SK-N-SH (cell line): Measurements from ENCODE around the gene PCYOX1L. TPM values are rescaled to one million over a fixed set of nuclear protein-coding genes. Genes with fewer than 3 reads are reported as not detected.

ENCODE experiments used
- CTCF ChIA-PET: fragments of 300-600, 350-600 bp; formaldehyde crosslinking; extraction: SDS; loops from one replicate; lab custom pipeline; 2021; lab: Yijun Ruan, JAX
- POLR2A ChIA-PET: fragments of 350-600 bp; sonication (Branson Sonifier 250); formaldehyde crosslinking; extraction: SDS; loops from one replicate; lab custom pipeline; 2020; ENCODE audit warnings: antibody characterized with exemption, inconsistent platforms; lab: Yijun Ruan, JAX
- DNase-seq: peaks from one replicate; pipeline ENCODE4 v3.0.0; 2012
- H2AFZ ChIP-seq: fragments of 200-600 bp; sonication (generic); 2 replicates; pipeline ENCODE4 v1.8.1; 2016; ENCODE audit warnings: antibody characterized with exemption, mild to moderate bottlenecking, low read depth
- H3F3A ChIP-seq: fragments of 200-600 bp; sonication (generic); replicated peaks from 2 replicates; pipeline ENCODE3; 2016; ENCODE audit warnings: antibody characterized with exemption, mild to moderate bottlenecking; ENCODE audit not compliant: insufficient read depth
- H3K27ac ChIP-seq, 2 experiments: fragments of 200-500 bp in 1 of 2; fragments of 200-600 bp in 1 of 2; sonication (Bioruptor generic) in 1 of 2; sonication (generic), shearing (Covaris generic) in 1 of 2; 2 replicates each; pipeline versions ENCODE4 v1.5.1 to v1.6.1; 2014 to 2016; ENCODE audit warnings: low read depth in 2 of 2, inconsistent platforms in 1 of 2, low read length in 1 of 2, mild to moderate bottlenecking in 1 of 2, mixed read lengths in 1 of 2
- H3K27me3 ChIP-seq: fragments of 200-600 bp; sonication (generic), shearing (Covaris generic); 2 replicates; pipeline ENCODE4 v1.6.1; 2016; ENCODE audit warnings: mixed run types; ENCODE audit not compliant: insufficient read depth
- H3K36me3 ChIP-seq, 2 experiments: fragments of 200-500 bp in 1 of 2; fragments of 200-600 bp in 1 of 2; sonication (Bioruptor generic) in 1 of 2; sonication (generic) in 1 of 2; replicated peaks in 1 of 2; 2 replicates each; pipeline versions ENCODE3 to v1.5.1; 2014 to 2016; ENCODE audit warnings: low read length in 1 of 2, mild to moderate bottlenecking in 1 of 2; ENCODE audit not compliant: insufficient read depth in 2 of 2, control insufficient read depth in 1 of 2
- H3K4me1 ChIP-seq, 2 experiments: fragments of 200-500 bp in 1 of 2; fragments of 200-600 bp in 1 of 2; sonication (Bioruptor generic) in 1 of 2; sonication (generic), shearing (Covaris generic) in 1 of 2; 2 replicates each; pipeline versions ENCODE4 v1.5.1 to v1.6.1; 2014 to 2016; ENCODE audit warnings: low read depth in 1 of 2, low read length in 1 of 2, mixed run types in 1 of 2; ENCODE audit not compliant: insufficient read depth in 2 of 2, control insufficient read depth in 1 of 2
- H3K4me2 ChIP-seq: fragments of 200-600 bp; sonication (generic), shearing (Covaris generic); 2 replicates; pipeline ENCODE4 v1.6.1; 2017; ENCODE audit warnings: mixed run types
- H3K4me3 ChIP-seq, 2 experiments: fragments of 200-500 bp in 1 of 2; fragments of 200-600 bp in 1 of 2; sonication (Bioruptor generic) in 1 of 2; sonication (generic), shearing (Covaris generic) in 1 of 2; 2 replicates each; pipeline versions ENCODE4 v1.5.1 to v1.8.1; 2014 to 2016; ENCODE audit warnings: low read depth in 2 of 2, inconsistent platforms in 1 of 2, low read length in 1 of 2, mild to moderate bottlenecking in 1 of 2, mixed read lengths in 1 of 2, moderate library complexity in 1 of 2
- H3K79me2 ChIP-seq: fragments of 200-600 bp; sonication (generic); 2 replicates; pipeline ENCODE4 v1.8.1; 2017; ENCODE audit warnings: mild to moderate bottlenecking; ENCODE audit not compliant: insufficient read depth
- H3K9ac ChIP-seq: fragments of 200-600 bp; sonication (generic); 2 replicates; pipeline ENCODE4 v1.6.1; 2017; ENCODE audit warnings: mixed run types
- H3K9me2 ChIP-seq: fragments of 200-600 bp; sonication (generic); 2 replicates; pipeline ENCODE4 v1.6.1; 2017; ENCODE audit warnings: mixed run types
- H3K9me3 ChIP-seq: fragments of 200-600 bp; sonication (generic); 2 replicates; pipeline ENCODE4 v1.6.1; 2017; ENCODE audit warnings: mixed run types, mild to moderate bottlenecking, moderate library complexity
- H4K20me1 ChIP-seq: fragments of 200-600 bp; sonication (generic); 2 replicates; pipeline ENCODE4 v1.6.1; 2017; ENCODE audit warnings: mild to moderate bottlenecking, mixed run types; ENCODE audit not compliant: insufficient read depth
- CHD2 ChIP-seq: fragments of 150-350 bp; IDR thresholded peaks from 2 replicates; pipeline ENCODE4 v1.6.1; 2018; ENCODE audit warnings: low read length; ENCODE audit not compliant: partially characterized antibody
- ELF1 ChIP-seq: IDR thresholded peaks from 2 replicates; pipeline ENCODE4 v1.4.0; 2012
- FOSL2 ChIP-seq: IDR thresholded peaks from 2 replicates; pipeline ENCODE4 v1.4.0; 2012; ENCODE audit warnings: low read depth, mild to moderate bottlenecking, moderate library complexity, borderline replicate concordance
- GATA2 ChIP-seq: sonication (generic); formaldehyde crosslinking; IDR thresholded peaks from 2 replicates; pipeline ENCODE4 v1.5.0; 2020; ENCODE audit warnings: mild to moderate bottlenecking, missing genetic modification reagents
- IRF3 ChIP-seq: fragments of 150-350 bp; IDR thresholded peaks from 2 replicates; pipeline ENCODE4 v1.6.1; 2016; ENCODE audit warnings: mild to moderate bottlenecking, low read depth, low read length
- JUND ChIP-seq: IDR thresholded peaks from 2 replicates; pipeline ENCODE4 v1.4.0; 2012
- MAX ChIP-seq: IDR thresholded peaks from 2 replicates; pipeline ENCODE4 v1.4.0; 2012; ENCODE audit warnings: low read depth
- NFIC ChIP-seq: IDR thresholded peaks from 2 replicates; pipeline ENCODE4 v1.4.0; 2012; ENCODE audit warnings: borderline replicate concordance
- POLR2AphosphoS5 ChIP-seq: IDR thresholded peaks from 2 replicates; pipeline ENCODE4 v1.6.1; 2012; ENCODE audit warnings: low read depth, low read length
- RFX5 ChIP-seq: IDR thresholded peaks from 2 replicates; pipeline ENCODE4 v1.6.1; 2012; ENCODE audit warnings: mild to moderate bottlenecking, improper control_type of control experiment, low read length
- SMC3 ChIP-seq: IDR thresholded peaks from 2 replicates; pipeline ENCODE4 v1.6.1; 2012; ENCODE audit warnings: low read depth, low read length, improper control_type of control experiment
- YY1 ChIP-seq: IDR thresholded peaks from 2 replicates; pipeline ENCODE4 v1.4.0; 2012; ENCODE audit warnings: low read depth, mild to moderate bottlenecking
- WGBS: methylation state at CpG from one replicate; pipeline ENCODE4 v1.1.6; 2017; ENCODE audit warnings: low lambda C conversion rate; 5-methylcytosine and 5-hydroxymethylcytosine counted together
- polyA plus RNA-seq, 3 experiments: library from polyadenylated mRNA; depleted of rRNA; stranded (reverse); fragments of >200 nt; gene quantifications; 2 replicates each; pipeline ENCODE4 v1.2.3, GENCODE V29; 2012
- TF ChIP-seq, protein P1 (sequence below): IDR thresholded peaks from 2 replicates; pipeline ENCODE4 v1.6.1; 2012; ENCODE audit warnings: mild to moderate bottlenecking, low read depth, low read length, moderate library complexity
- TF ChIP-seq, protein P2 (sequence below): fragments of 150-350 bp; IDR thresholded peaks from 2 replicates; pipeline ENCODE4 v1.6.1; 2017; ENCODE audit warnings: antibody characterized with exemption, low read length, low read depth, borderline replicate concordance

Gene PCYOX1L
- polyA plus RNA-seq, 1 of the 3 experiments (the other 2 are of a cell fraction), result 17.5 TPM

GRCh38 chr5:149365418-149365817 lies 7.6 kb downstream of the PCYOX1L start:
- no peak overlapping the region for H3K27ac ChIP-seq
- POLR2A ChIA-PET, result interaction anchor here (0.7 kb wide), 1 partner anchor 55 kb away, joined by 3 read pairs; no protein-coding TSS in a partner anchor
- H3K9me3 ChIP-seq, result no peaks in the 10 kb centered on the region
- WGBS, result 85% methylated on average over 5 of the region's 6 CpGs
- H3K4me2 ChIP-seq, result no peak overlapping the region
- no peaks in the 10 kb centered on the region for H3K36me3 ChIP-seq
- no peak overlapping the region for H3K4me3 ChIP-seq
- no peak for TF ChIP-seq RFX5
- TF ChIP-seq, protein P1, sequence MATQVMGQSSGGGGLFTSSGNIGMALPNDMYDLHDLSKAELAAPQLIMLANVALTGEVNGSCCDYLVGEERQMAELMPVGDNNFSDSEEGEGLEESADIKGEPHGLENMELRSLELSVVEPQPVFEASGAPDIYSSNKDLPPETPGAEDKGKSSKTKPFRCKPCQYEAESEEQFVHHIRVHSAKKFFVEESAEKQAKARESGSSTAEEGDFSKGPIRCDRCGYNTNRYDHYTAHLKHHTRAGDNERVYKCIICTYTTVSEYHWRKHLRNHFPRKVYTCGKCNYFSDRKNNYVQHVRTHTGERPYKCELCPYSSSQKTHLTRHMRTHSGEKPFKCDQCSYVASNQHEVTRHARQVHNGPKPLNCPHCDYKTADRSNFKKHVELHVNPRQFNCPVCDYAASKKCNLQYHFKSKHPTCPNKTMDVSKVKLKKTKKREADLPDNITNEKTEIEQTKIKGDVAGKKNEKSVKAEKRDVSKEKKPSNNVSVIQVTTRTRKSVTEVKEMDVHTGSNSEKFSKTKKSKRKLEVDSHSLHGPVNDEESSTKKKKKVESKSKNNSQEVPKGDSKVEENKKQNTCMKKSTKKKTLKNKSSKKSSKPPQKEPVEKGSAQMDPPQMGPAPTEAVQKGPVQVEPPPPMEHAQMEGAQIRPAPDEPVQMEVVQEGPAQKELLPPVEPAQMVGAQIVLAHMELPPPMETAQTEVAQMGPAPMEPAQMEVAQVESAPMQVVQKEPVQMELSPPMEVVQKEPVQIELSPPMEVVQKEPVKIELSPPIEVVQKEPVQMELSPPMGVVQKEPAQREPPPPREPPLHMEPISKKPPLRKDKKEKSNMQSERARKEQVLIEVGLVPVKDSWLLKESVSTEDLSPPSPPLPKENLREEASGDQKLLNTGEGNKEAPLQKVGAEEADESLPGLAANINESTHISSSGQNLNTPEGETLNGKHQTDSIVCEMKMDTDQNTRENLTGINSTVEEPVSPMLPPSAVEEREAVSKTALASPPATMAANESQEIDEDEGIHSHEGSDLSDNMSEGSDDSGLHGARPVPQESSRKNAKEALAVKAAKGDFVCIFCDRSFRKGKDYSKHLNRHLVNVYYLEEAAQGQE, result no peak
- no peak for TF ChIP-seq YY1
- no peak for TF ChIP-seq POLR2AphosphoS5
- no peak for TF ChIP-seq MAX
- TF ChIP-seq, protein P2, sequence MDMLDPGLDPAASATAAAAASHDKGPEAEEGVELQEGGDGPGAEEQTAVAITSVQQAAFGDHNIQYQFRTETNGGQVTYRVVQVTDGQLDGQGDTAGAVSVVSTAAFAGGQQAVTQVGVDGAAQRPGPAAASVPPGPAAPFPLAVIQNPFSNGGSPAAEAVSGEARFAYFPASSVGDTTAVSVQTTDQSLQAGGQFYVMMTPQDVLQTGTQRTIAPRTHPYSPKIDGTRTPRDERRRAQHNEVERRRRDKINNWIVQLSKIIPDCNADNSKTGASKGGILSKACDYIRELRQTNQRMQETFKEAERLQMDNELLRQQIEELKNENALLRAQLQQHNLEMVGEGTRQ, result no peak
- no peaks in the 10 kb centered on the region for H3K27me3 ChIP-seq
- H3K9me2 ChIP-seq, result no peaks in the 10 kb centered on the region
- no peak overlapping the region for H3K9ac ChIP-seq
- CTCF ChIA-PET, result interaction anchor here (1.4 to 41.4 kb wide), 5 partner anchors 9 to 58 kb away, joined by 4 to 1751 read pairs (median 120); partner anchors contain the start of gene IL17B
- no peaks in the 10 kb centered on the region for H3F3A ChIP-seq
- no peak overlapping the region for H2AFZ ChIP-seq
- no peaks in the 10 kb centered on the region for H3K79me2 ChIP-seq
- no peak for DNase-seq
- peaks cover 0 to 8% of the 10 kb centered on the region in 2 experiments; a peak in 1 of 4 replicates for H3K4me1 ChIP-seq
- H4K20me1 ChIP-seq, result no peaks in the 10 kb centered on the region

DNA sequence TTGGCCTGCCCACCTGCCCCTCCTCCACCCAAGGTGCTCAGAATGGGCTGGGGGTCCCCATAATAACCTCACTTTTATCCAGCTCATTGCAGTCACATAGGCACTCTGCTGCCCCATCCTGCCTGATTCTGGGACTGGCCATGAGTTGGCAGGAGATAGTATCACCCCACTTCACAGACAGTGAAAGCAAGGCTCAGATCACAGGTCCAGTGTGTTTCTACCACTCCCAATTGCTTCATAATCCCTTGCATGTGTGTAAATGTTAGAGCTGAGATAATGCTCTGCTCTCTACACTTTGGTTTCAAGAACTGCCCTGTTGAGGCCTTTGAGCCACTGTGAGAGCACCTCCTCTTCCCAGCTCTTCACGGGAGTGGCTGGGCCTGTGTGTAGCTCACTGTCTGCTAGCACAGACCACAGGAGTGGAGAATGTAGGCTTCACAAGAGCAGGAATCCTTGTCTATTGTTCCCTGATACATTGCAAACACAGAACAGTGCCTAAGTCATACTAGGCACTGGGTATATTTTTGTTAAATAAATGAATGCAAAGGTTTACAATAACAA lies 8.4 kb downstream of the PCYOX1L start:
- CTCF ChIA-PET, result interaction anchor here (1.4 to 41.4 kb wide), 10 partner anchors 9 to 199 kb away, joined by 4 to 1751 read pairs (median 32); partner anchors contain the start of genes CSNK1A1, IL17B and PCYOX1L
- 100% methylated on average over 1 of the region's 1 CpG for WGBS

More for the DNA sequence above, 8.4 kb downstream of the PCYOX1L start:
- Histone ChIP-seq H2AFZ (no peak overlapping the region), H3K4me2 (no peak overlapping the region), H3K9ac (no peak overlapping the region), H3K27me3 (no peaks in the 10 kb centered on the region), H3K27ac (no peak overlapping the region), H3K36me3 (no peaks in the 10 kb centered on the region), H3K9me2 (no peaks in the 10 kb centered on the region), H3K4me1 (peaks cover 0 to 14% of the 10 kb centered on the region in 2 experiments; a peak in 1 of 4 replicates), H3K79me2 (no peaks in the 10 kb centered on the region), H3F3A (no peaks in the 10 kb centered on the region), H3K4me3 (no peak overlapping the region), H4K20me1 (no peaks in the 10 kb centered on the region), H3K9me3 (no peaks in the 10 kb centered on the region)
- TF ChIP-seq IRF3 (no peak), ELF1 (no peak), GATA2 (CRISPR knock-in tag) (no peak), SMC3 (no peak), NFIC (no peak), CHD2 (no peak), JUND (no peak), FOSL2 (no peak)
- TF ChIP-seq, protein P2, result no peak
- no peak for DNase-seq
- POLR2A ChIA-PET, result interaction anchor here (0.7 to 1.8 kb wide), 2 partner anchors 8 to 54 kb away, joined by 3 to 8 read pairs; partner anchors contain the start of gene PCYOX1L
